Ishikawa (cell line): ENCODE measurements around the gene CYP4X1.
A peak's percentile ranks its signal among the peaks of the same experiment; 100 is the strongest.

Source experiments
- RAD21 ChIP-seq: IDR thresholded peaks from 2 replicates; pipeline ENCODE4 v1.6.1; 2012; ENCODE audit warnings: low read depth

The CYP4X1 gene

GRCh38 chr1:47089356-47089755 lies 65.9 kb downstream of the CYP4X1 start:
- peak; percentile 56; the same call in 1 of the 2 replicates for TF ChIP-seq RAD21

- TF ChIP-seq RAD21, result peak; percentile 31
Observed at GRCh38 chr1:47091476-47091875, 68.0 kb downstream of the CYP4X1 start.
